Amniotic epithelial cell (primary cell): Measurements from ENCODE around the gene PHLDB1.
A peak's percentile ranks its signal among the peaks of the same experiment; 100 is the strongest.
"Not testable (repeated sequence)": the region's sequence is repeated elsewhere in the genome, so short reads cannot be mapped to it uniquely, and the experiment has no call there.

Experiments
- DNase-seq: peaks from one replicate; pipeline ENCODE4 v3.0.0-alpha.2; 2010; ENCODE audit warnings: low read depth

Gene PHLDB1

GRCh38 chr11:118606157-118606843 lies 1.1 kb upstream of the PHLDB1 start:
- DNase-seq: no peak

- DNase-seq: no peak
These were observed 579 bp upstream of the PHLDB1 start for GRCh38 chr11:118606844-118607228.

DNA sequence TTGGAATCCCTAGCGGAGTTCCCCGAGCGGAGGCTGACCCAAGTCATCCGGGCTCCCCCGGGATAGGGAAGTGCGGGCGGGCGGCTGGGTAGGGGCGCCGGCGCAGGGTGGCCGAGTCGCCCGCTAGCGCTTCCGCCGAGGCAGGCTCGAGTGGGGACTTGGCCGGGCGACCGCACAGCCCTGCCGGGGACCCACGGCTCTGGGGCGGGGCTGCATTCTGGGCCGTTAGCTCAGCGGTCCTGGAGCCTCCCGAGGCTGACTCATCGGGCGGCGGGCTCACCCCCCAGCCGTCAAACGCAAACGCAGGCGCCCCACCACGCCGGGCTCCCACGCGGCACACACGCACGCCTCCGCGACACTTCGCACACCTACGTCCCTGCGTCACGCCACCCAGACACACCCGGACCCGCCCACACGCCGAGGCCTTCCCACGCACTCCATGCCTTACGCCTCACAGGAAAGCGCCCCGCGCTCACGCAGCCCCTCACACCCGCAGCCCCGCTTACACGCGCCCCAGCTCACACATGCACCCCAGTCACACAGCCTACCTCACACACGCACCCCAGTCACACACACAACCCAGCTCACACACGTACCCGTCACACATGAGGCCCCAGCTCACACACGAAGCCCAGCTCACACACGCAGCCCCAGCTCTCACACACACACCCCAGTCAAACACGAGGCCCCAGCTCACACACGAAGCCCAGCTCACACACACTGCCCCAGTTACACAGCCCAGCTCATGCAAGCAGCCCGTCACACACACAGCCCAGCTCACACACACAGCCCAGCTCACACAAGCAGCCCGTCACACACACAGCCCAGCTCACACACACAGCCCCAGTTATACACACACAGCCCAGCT lies 1.2 kb downstream of the PHLDB1 start:
- peak; percentile 59 for DNase-seq

GRCh38 chr11:118609380-118610224 lies 2.2 kb downstream of the PHLDB1 start:
- no peak for DNase-seq

GRCh38 chr11:118610225-118610772 lies 2.9 kb downstream of the PHLDB1 start:
- DNase-seq: no peak

GRCh38 chr11:118610773-118611432 lies 3.5 kb downstream of the PHLDB1 start:
- DNase-seq: peak; percentile 36

DNA sequence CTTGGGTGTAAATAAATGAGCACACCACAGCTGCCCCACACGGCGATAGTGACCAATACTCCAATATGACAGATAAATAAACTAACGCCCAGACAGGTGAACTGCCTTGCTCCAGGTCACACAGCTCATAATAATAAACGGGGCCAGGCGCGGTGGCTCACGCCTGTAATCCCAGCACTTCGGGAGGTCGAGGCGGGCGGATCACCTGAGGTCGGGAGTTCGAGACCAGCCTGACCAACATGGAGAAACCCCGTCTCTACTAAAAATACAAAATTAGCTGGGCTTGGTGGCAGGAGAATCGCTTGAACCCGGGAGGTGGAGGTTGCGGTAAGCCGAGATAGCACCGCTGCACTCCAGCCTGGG lies 4.0 kb downstream of the PHLDB1 start:
- DNase-seq: not testable (repeated sequence)

DNA sequence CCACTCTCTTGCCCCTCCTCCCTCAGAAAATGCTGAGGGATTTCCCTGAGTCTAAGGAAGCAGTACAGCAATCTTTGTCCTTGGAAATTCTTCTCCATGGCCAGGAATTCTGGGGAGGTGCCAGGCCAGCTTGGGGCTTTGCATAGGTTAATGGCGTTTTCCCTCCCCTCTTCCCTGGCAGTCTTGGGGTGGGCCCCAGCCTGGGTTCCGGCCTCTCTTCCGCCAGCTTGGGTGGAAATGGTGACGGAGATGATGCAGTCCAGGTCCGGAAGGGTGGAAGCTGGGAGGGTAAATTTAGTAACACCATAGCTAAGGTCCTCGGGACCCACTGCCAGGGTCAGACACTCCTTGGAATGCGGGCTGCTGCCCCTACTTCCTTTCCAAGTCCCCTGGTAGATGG lies 5.0 kb downstream of the PHLDB1 start:
- no peak for DNase-seq

DNA sequence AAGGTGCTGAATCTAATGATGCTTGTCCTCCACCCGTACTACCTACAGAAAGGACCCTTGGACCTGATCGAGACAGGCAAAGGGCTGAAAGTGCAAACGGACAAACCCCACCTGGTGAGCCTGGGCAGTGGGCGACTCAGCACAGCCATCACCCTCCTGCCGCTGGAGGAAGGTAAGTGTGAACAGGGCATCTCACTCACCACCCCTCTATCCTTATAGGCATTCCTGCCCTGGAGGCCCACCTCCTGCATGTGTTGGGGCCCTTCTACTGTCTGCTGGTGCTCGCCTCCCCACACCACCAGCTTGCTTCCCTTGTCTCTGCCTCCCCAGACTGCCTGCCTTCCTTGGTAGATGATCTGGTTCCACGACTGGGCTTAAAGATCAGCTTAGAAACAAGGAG lies 7.1 kb downstream of the PHLDB1 start:
- DNase-seq: no peak

DNA sequence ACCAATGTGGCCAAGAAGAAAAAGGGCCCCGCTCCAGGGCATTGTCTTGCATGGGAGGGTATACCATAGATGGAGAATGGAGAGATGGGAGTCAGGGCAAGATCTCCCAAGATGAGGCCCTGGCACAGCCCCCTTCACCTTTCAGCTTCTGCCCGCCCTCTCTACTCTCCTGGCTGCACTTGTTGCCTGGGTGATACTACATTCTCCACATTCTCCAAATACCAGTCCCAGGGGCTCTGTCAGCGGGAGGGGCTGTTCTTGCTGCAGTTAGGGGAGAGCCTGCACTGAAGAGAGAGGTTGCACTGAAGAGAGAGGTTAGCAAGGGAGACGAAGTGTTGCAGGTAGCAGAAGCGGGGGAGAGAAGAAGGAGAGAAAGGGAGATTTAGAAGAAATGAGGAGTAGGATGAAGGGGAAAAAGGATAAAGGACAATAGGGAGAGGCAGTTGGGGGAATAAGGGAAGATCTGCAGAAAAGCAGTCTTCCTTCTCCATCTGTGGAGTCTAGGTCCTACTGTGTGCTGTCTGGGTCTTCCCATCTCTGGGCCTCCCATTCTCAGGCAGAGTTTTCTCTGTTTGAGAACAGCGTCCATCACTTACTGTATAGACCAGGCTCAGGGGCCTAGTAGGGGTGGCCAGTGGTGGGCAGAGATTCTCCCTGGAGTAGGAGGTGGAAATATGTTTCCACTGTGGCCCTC lies 8.0 kb downstream of the PHLDB1 start:
- DNase-seq: peak; percentile 49

GRCh38 chr11:118615976-118616371 lies 8.6 kb downstream of the PHLDB1 start:
- no peak for DNase-seq

- DNase-seq: peak; percentile 85
These were observed 10.9 kb downstream of the PHLDB1 start for GRCh38 chr11:118618115-118618990.

- DNase-seq: peak; percentile 62
These were observed 11.6 kb downstream of the PHLDB1 start for GRCh38 chr11:118618991-118619375.

- DNase-seq: peak; percentile 97
These were observed 12.2 kb downstream of the PHLDB1 start for GRCh38 chr11:118619444-118620197.

- DNase-seq: peak; percentile 54
These were observed 13.2 kb downstream of the PHLDB1 start for GRCh38 chr11:118620529-118621070.

DNA sequence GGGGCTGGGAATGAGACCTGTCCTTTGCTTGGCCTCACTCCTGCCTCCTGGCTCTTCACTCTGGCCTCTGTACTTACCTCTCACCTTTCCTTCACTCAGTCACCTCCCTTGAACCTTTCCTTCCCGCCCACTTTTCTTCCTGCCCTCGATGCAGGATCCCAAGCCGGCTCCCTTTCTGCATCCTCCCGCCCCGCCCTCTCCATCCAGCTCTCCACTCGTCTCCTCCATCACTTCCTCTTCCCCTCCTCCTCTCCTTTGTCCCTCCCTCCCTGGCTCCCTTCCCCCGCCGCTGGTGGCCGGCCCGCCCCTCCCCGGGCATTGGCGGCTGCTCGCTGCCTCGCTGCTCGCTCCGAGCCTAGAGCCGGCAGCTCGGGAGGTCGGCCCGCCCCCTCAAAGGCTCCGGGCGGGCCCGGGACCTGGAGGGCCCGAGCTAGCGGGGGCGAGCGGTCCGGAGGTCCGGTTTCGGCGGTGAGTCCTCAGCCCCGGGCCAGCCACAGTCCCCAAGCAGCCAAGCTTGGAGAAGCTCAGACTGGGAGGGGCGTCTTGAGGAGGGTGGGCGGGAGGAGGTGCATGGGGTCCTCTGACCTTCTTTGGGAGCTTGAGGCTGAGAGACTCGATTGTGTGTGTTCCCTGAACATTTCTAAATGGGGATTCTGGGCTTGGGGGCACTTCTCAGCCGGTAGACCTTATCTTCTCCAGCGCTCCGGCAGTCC lies 13.8 kb downstream of the PHLDB1 start:
- DNase-seq: peak; percentile 89

DNA sequence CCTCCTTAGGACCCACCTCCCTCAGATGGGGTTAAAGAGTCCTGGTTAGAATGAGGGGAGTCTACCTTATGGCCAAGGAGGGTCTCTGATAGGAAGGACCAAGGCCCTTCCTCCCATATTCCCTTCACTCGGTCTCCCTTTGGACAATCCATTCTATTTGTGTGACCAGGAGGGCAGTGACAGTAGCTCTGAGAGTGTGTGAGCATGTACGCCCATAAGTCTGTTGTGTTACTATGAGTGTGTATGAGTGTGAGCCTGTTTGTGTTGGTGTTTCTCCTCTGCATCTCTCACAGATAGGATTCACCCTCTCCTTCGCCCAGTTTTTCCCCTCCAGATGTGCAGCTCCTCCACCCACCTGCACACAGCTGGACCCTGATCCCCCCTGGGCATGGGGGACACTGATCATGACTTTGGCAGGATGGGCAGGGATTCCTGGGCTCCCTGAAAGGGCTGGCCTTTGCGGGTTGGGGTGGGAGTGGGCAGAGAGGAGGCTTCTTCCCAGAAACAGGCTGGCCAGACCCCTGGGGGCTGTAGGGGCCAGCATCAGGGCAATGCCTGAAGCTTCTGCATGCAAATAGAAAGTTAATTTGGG lies 14.5 kb downstream of the PHLDB1 start:
- DNase-seq: no peak
